Lower leg skin (tissue), 4 donors: ENCODE measurements around the gene PHB1. TPM values are rescaled to one million over a fixed set of nuclear protein-coding genes. Genes with fewer than 3 reads are reported as not detected.

Experiments used
- DNase-seq, 2 donors: peaks; one replicate each; pipeline ENCODE4 v3.0.0-alpha.2; 2019; ENCODE audit warnings: low spot score in 2 of 2
- H3K4me3 ChIP-seq: fragments of 200-600 bp; sonication (generic); 2 replicates; pipeline ENCODE4 v1.5.1; 2017; ENCODE audit warnings: mild to moderate bottlenecking, low read depth; ENCODE audit not compliant: poor library complexity, severe bottlenecking
- POLR2A ChIP-seq, 2 donors: fragments of 450-650 bp; IDR thresholded peaks; one replicate each; pipeline ENCODE4 v1.6.1; 2016 to 2017; ENCODE audit warnings: antibody characterized with exemption in 2 of 2, mild to moderate bottlenecking in 1 of 2, moderate library complexity in 1 of 2
- WGBS, 2 donors: methylation state at CpG; one replicate each; pipeline ENCODE4 v1.1.5; 2018; 5-methylcytosine and 5-hydroxymethylcytosine counted together
- intact Hi-C: fragments of 100-400 bp; cut with DNase I; formaldehyde crosslinking; loops from one replicate; pipeline ENCODE4 v1.15.0; 2023; ENCODE audit warnings: low total_unique reads
- total RNA-seq, 4 donors: library from RNA; depleted of rRNA; stranded (reverse); fragments of >200 nt; gene quantifications; one replicate each; pipeline ENCODE4 v1.1.0, GENCODE V29; 2016
- TF ChIP-seq, protein P1 (sequence below), 3 donors: fragments of 450-650 bp; IDR thresholded peaks; one replicate each; pipeline ENCODE4 v1.5.1; 2016; ENCODE audit warnings: antibody characterized with exemption in 3 of 3, mild to moderate bottlenecking in 3 of 3, moderate library complexity in 2 of 3

PHB1 gene
- 10 to 100 TPM; 47.0 to 79.0 (median 71.3) TPM for total RNA-seq

DNA sequence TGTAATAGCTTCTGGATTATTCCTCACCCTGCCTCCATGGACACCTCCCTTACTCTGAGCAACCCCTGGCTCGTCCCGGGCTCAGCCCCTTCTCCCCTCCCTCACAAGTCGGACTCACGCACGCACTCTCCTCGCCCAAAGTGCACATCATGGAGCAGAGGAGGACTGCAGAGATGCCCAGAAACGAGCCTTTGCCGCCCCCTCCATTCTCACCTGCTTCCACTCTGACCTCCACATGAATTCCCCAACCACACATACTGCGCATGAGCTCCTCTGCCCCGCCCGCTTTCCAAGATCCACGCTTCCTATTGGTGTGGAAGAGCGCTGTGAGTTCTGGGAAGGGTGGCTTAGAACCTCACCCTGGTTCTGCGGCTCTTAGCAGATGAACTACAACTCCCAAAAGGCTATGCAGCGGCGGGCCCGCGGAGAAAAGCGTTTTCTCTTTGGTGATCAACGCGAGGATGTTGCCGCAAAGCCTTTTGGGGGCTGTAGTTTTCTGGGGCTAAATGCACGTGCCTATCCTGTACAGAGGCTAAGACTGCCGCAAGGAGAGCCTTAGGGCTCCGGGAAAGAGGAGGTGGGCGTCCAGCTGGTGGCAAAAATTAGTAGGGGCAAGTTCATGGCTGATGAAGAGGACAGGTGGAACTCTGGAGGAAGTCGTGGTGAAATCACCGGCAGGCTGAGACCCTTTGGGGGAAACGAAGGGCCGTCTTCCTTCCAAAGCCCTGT, at the start of gene PHB1:
TSS of gene PHB1 (minus strand) at position 261 of the 729 bp plus-strand sequence. CDS start 1,618 bp downstream, outside the sequence.
- DNase-seq = peak; percentile 97 to 99
- peak within 1 kb of the TSS; percentile 96 for H3K4me3 ChIP-seq
- 0 to 1% methylated on average over 30 of the region's 30 CpGs for WGBS, 2 donors
- intact Hi-C loops = no loop called here
- TF ChIP-seq, protein P1, sequence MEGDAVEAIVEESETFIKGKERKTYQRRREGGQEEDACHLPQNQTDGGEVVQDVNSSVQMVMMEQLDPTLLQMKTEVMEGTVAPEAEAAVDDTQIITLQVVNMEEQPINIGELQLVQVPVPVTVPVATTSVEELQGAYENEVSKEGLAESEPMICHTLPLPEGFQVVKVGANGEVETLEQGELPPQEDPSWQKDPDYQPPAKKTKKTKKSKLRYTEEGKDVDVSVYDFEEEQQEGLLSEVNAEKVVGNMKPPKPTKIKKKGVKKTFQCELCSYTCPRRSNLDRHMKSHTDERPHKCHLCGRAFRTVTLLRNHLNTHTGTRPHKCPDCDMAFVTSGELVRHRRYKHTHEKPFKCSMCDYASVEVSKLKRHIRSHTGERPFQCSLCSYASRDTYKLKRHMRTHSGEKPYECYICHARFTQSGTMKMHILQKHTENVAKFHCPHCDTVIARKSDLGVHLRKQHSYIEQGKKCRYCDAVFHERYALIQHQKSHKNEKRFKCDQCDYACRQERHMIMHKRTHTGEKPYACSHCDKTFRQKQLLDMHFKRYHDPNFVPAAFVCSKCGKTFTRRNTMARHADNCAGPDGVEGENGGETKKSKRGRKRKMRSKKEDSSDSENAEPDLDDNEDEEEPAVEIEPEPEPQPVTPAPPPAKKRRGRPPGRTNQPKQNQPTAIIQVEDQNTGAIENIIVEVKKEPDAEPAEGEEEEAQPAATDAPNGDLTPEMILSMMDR (IDR thresholded peaks at IDR 0.05) = no peak
- TF ChIP-seq POLR2A (IDR thresholded peaks at IDR 0.05) = no peak

DNA sequence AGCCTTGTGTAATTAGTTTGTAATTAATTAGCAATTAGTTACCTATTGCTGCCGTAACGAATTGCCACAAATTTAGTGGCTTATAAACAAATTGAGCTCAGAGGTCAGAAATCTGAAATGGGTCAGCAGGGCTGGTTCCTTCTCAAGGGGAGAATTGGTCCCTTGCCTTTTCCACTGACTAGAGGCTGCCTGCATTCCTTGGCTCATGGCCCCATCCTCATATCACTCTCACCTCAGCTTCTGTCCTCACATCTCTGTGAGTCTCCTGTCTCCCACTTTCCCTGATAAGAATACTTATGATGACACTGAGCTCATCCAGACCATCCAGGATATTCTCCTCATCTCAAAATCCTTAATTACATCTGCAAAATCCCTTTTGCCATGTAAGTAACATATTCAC, 49.4 kb upstream of the PHB1 start:
- intact Hi-C loops = no loop called here
- WGBS, 2 donors = 63 to 93% methylated on average over 2 of the region's 2 CpGs
- DNase-seq = no peak
- H3K4me3 ChIP-seq = no peak overlapping the region
- TF ChIP-seq, protein P1 (IDR thresholded peaks at IDR 0.05) = no peak
- TF ChIP-seq POLR2A (IDR thresholded peaks at IDR 0.05) = no peak

DNA sequence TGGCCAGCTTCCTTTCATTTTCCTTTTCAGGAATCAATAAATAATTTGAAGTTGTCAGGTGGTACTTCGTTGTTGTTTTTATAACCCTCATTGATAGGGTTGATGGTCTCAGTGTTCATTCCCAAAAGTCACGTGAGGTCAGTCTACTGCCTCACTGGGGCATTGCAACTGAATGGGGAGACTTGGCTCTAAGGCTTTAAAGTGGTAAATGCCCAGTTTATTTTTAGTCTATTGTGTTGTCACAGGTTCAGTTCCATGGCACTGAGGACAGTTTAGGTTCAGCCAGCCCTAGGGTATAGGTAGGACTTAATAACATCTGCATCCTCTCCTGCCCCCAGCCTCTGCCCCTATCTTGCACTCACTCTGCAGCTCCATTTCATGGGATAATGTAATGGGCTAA, 46.9 kb upstream of the PHB1 start:
- intact Hi-C loops = no loop called here
- no peak for TF ChIP-seq POLR2A (IDR thresholded peaks at IDR 0.05)
- TF ChIP-seq, protein P1 (IDR thresholded peaks at IDR 0.05) = no peak
- no peak for DNase-seq
- no peak overlapping the region for H3K4me3 ChIP-seq
- WGBS, 2 donors = 63 to 67% methylated on average over 2 of the region's 2 CpGs

DNA sequence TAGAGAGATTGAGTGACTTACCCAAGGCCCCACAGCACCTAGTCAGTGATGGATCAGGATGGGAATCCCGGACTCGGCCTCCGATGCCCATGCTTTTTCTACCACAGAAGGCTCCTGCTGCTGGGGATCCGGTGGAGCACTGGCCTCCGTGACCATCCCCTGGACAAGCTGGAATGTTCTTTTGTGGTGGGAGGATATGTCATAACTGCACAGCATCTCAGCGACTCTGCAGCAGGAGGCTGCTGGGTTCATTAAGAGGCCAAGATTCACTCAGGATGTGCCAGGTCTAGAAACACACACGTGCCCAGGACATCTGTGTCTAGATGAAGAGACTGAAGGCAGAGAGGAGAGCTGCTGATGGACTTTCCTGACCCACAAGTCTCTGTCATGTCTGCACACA, 45.7 kb upstream of the PHB1 start:
- WGBS, 2 donors = 78 to 87% methylated on average over 7 of the region's 7 CpGs
- TF ChIP-seq, protein P1 (IDR thresholded peaks at IDR 0.05) = no peak
- TF ChIP-seq POLR2A (IDR thresholded peaks at IDR 0.05) = no peak
- no peak for DNase-seq
- intact Hi-C loops = no loop called here
- no peak overlapping the region for H3K4me3 ChIP-seq

DNA sequence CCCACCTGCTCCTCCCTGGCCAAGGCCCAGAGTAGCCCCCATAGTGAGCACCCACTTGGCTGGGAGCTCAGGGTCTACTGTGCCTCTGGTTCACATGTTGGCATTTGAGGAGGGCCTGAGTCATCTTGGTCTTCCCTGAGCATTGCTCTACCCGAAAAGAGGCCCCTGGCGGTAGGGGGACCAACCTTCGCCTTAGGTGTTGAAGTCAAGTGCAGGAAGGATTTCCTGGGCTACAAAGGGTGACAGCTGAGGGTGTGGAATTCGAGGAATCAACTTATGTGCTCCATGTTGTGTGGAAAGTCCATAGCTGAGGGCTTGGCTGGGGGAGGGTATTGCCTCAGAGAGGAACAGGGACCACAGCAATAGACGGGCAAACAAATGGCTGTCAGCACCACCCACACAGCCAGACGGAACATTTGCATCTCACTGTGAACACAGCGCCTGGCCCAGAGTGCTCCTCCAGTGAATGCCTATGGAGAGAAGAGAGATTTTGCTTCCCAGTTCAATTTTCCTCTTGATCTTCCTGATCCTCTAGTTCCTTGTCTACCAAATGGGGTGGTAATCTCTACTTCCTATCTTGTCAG, 44.8 kb upstream of the PHB1 start:
- DNase-seq = no peak
- WGBS, 2 donors = 64 to 65% methylated on average over 7 of the region's 7 CpGs
- H3K4me3 ChIP-seq = no peak overlapping the region
- intact Hi-C loops = no loop called here
- TF ChIP-seq, protein P1 (IDR thresholded peaks at IDR 0.05) = no peak
- no peak for TF ChIP-seq POLR2A (IDR thresholded peaks at IDR 0.05)
